Fibroblast of skin of left biceps (primary cell): ENCODE measurements around the gene TUBA1A.
"Not testable (repeated sequence)": the region's sequence is repeated elsewhere in the genome, so short reads cannot be mapped to it uniquely, and the experiment has no call there.

Source experiments
- DNase-seq, 2 experiments: peaks; one replicate each; pipeline ENCODE4 v3.0.0-alpha.2; 2013; ENCODE audit warnings: low read depth in 2 of 2

TUBA1A gene

GRCh38 chr12:49154221-49154620 is 34.7 kb downstream of the TUBA1A start:
- DNase-seq = no peak

GRCh38 chr12:49147384-49147783 is 41.5 kb downstream of the TUBA1A start:
- DNase-seq = no peak

GRCh38 chr12:49146406-49146805 is 42.5 kb downstream of the TUBA1A start:
- no peak for DNase-seq

- DNase-seq = no peak
Measured at GRCh38 chr12:49144384-49144783, 44.5 kb downstream of the TUBA1A start.

GRCh38 chr12:49138999-49139398 is 49.9 kb downstream of the TUBA1A start:
- no peak for DNase-seq

- DNase-seq = no peak
Measured at GRCh38 chr12:49138587-49138986, 50.3 kb downstream of the TUBA1A start.

- DNase-seq = no peak
Measured at GRCh38 chr12:49137476-49137875, 51.4 kb downstream of the TUBA1A start.

GRCh38 chr12:49136997-49137396 is 51.9 kb downstream of the TUBA1A start:
- not testable (repeated sequence) for DNase-seq
